A549 (cell line): ENCODE measurements around the gene RRAS2. TPM values are rescaled to one million over a fixed set of nuclear protein-coding genes. Genes with fewer than 3 reads are reported as not detected.

ENCODE experiments used
- ATAC-seq, 2 experiments: fragments of 200-7000 bp in 1 of 2; fragments of >200 bp in 1 of 2; cut with Nextera tagmentation in 1 of 2; cut with Tn5 transposase in 1 of 2; 3 replicates each; pipeline versions ENCODE4 v1.8.0 to v1.9.1; 2018 to 2020; ENCODE audit warnings: mild to moderate bottlenecking in 1 of 2, moderate library complexity in 1 of 2
- CTCF ChIA-PET: fragments of 300-600 bp; sonication (Branson Sonifier 250); formaldehyde crosslinking; extraction: SDS; loops from one replicate; lab custom pipeline; 2021; ENCODE audit warnings: antibody characterized with exemption, inconsistent platforms; lab: Yijun Ruan, JAX
- POLR2A ChIA-PET: fragments of 350-600 bp; formaldehyde crosslinking; extraction: SDS; loops from one replicate; lab custom pipeline; 2021; ENCODE audit warnings: antibody characterized with exemption, inconsistent platforms; lab: Yijun Ruan, JAX
- DNase-seq, 2 experiments: peaks; one replicate each; pipeline versions ENCODE4 v3.0.0 to v3.0.0-alpha.2; 2011 to 2016; ENCODE audit warnings: low read depth in 1 of 2, low spot score in 1 of 2
- FAIRE-seq: peaks from 2 replicates; lab custom pipeline; 2011; peaks lifted over from hg19 to GRCh38; lab: Jason Lieb, UNC
- H3K27ac ChIP-seq, 2 experiments: fragments of >200 bp; sonication (Bioruptor Twin); formaldehyde crosslinking; 3 replicates each; pipeline ENCODE4 v1.5.1; 2016 to 2017
- H3K4me1 ChIP-seq: fragments of >200 bp; sonication (Bioruptor Twin); formaldehyde crosslinking; 3 replicates; pipeline ENCODE4 v1.6.1; 2016
- H3K4me2 ChIP-seq: fragments of >200 bp; sonication (Bioruptor Twin); formaldehyde crosslinking; 3 replicates; pipeline ENCODE4 v1.6.1; 2016
- H3K4me3 ChIP-seq: fragments of >200 bp; sonication (Bioruptor Twin); formaldehyde crosslinking; 3 replicates; pipeline ENCODE4 v1.5.1; 2016
- H3K9me3 ChIP-seq: fragments of >200 bp; sonication (Bioruptor Twin); formaldehyde crosslinking; 3 replicates; pipeline ENCODE4 v1.6.1; 2016
- BHLHE40 ChIP-seq: IDR thresholded peaks from 2 replicates; pipeline ENCODE4 v1.6.1; 2012; ENCODE audit warnings: low read depth, low read length, inconsistent platforms
- CBX2 ChIP-seq: fragments of 200-600 bp; sonication (generic); IDR thresholded peaks from 2 replicates; pipeline ENCODE4 v1.6.1; 2016; ENCODE audit warnings: low read depth, mild to moderate bottlenecking, borderline replicate concordance
- CBX8 ChIP-seq: fragments of 200-600 bp; sonication (generic); IDR thresholded peaks from 2 replicates; pipeline ENCODE4 v1.6.1; 2016
- CEBPB ChIP-seq, 2 experiments: fragments of >200 bp in 1 of 2; sonication (Bioruptor Twin) in 1 of 2; formaldehyde crosslinking in 1 of 2; IDR thresholded peaks; 2 replicates each; pipeline ENCODE4 v1.6.1; 2012 to 2016
- EHF ChIP-seq: fragments of 250-450 bp; sonication (Bioruptor Pico); IDR thresholded peaks from 2 replicates; pipeline ENCODE4 v1.5.0; 2020; ENCODE audit warnings: mild to moderate bottlenecking
- EP300 ChIP-seq, 2 experiments: fragments of >200 bp; sonication (Bioruptor Twin); formaldehyde crosslinking; IDR thresholded peaks; 2 replicates in 1 of 2; 3 replicates in 1 of 2; pipeline ENCODE4 v1.6.1; 2016 to 2017
- FOSB ChIP-seq: fragments of 250-450 bp; sonication (Bioruptor Pico); IDR thresholded peaks from 2 replicates; pipeline ENCODE4 v1.5.0; 2020; ENCODE audit warnings: mild to moderate bottlenecking, moderate library complexity
- FOXS1 ChIP-seq: fragments of 250-450 bp; sonication (Bioruptor Pico); IDR thresholded peaks from 2 replicates; pipeline ENCODE4 v1.5.0; 2020; ENCODE audit warnings: mild to moderate bottlenecking, moderate library complexity
- HOXB5 ChIP-seq: fragments of 250-450 bp; sonication (Bioruptor Pico); IDR thresholded peaks from 2 replicates; pipeline ENCODE4 v1.5.0; 2020; ENCODE audit warnings: mild to moderate bottlenecking, moderate library complexity
- KDM5A ChIP-seq: fragments of 200-600 bp; sonication (generic); IDR thresholded peaks from 2 replicates; pipeline ENCODE4 v1.6.1; 2016; ENCODE audit warnings: antibody characterized with exemption, mild to moderate bottlenecking
- MAFK ChIP-seq: fragments of 450-650 bp; IDR thresholded peaks from 2 replicates; pipeline ENCODE4 v1.6.1; 2014; ENCODE audit not compliant: partially characterized antibody
- POLR2AphosphoS2 ChIP-seq: conservative IDR thresholded peaks from 2 replicates; pipeline ENCODE4 v1.6.1; 2012; ENCODE audit warnings: low read length, improper control_type of control experiment, inconsistent platforms
- RAD21 ChIP-seq, 2 experiments: fragments of >200 bp in 1 of 2; sonication (Bioruptor Twin) in 1 of 2; formaldehyde crosslinking in 1 of 2; IDR thresholded peaks in 1 of 2; conservative IDR thresholded peaks in 1 of 2; 2 replicates in 1 of 2; 3 replicates in 1 of 2; pipeline ENCODE4 v1.6.1; 2012 to 2018; ENCODE audit warnings: inconsistent platforms in 1 of 2
- RCOR1 ChIP-seq: fragments of 150-350 bp; IDR thresholded peaks from 2 replicates; pipeline ENCODE4 v1.6.1; 2014; ENCODE audit warnings: antibody characterized with exemption, low read length, low read depth
- ZFP36 ChIP-seq: fragments of 450-650 bp; IDR thresholded peaks from 2 replicates; pipeline ENCODE4 v1.6.1; 2014; ENCODE audit warnings: borderline replicate concordance; ENCODE audit not compliant: partially characterized antibody
- ZNF302 ChIP-seq: fragments of 250-450 bp; sonication (Bioruptor Pico); IDR thresholded peaks from 2 replicates; pipeline ENCODE4 v1.9.0; 2021; ENCODE audit warnings: inconsistent platforms, mild to moderate bottlenecking, moderate library complexity
- WGBS: methylation state at CpG from one replicate; pipeline ENCODE4 v1.1.6; 2017; ENCODE audit errors: missing lambda C conversion rate; 5-methylcytosine and 5-hydroxymethylcytosine counted together
- polyA plus RNA-seq, 4 experiments: library from polyadenylated mRNA; depleted of rRNA in 3 of 4; stranded (reverse); fragments of >200 nt; fragmentation: RNase III in 1 of 4; extraction: RNeasy Plus Mini Kit Qiagen cat#74134 plus additional on column Dnase treatment in 1 of 4; gene quantifications; 2 replicates in 3 of 4; 3 replicates in 1 of 4; pipeline ENCODE4 v1.2.3, GENCODE V29; 2011 to 2017
- TF ChIP-seq, protein P1 (sequence below): fragments of 250-450 bp; sonication (Bioruptor Pico); IDR thresholded peaks from 2 replicates; pipeline ENCODE4 v1.5.0; 2021; ENCODE audit warnings: mild to moderate bottlenecking, moderate library complexity, borderline replicate concordance
- TF ChIP-seq, protein P2 (sequence below): fragments of >200 bp; sonication (Bioruptor Twin); formaldehyde crosslinking; IDR thresholded peaks from 3 replicates; pipeline ENCODE4 v1.5.1; 2016
- TF ChIP-seq, protein P3 (sequence below): fragments of >200 bp; sonication (Bioruptor Twin); formaldehyde crosslinking; IDR thresholded peaks from 3 replicates; pipeline ENCODE4 v1.6.1; 2016
- TF ChIP-seq, protein P4 (sequence below): IDR thresholded peaks from 2 replicates; pipeline ENCODE4 v1.6.1; 2012

RRAS2 gene
- polyA plus RNA-seq, 2 of the 4 experiments (the other 2 are of a cell fraction), result 37.9 to 48.2 TPM

DNA sequence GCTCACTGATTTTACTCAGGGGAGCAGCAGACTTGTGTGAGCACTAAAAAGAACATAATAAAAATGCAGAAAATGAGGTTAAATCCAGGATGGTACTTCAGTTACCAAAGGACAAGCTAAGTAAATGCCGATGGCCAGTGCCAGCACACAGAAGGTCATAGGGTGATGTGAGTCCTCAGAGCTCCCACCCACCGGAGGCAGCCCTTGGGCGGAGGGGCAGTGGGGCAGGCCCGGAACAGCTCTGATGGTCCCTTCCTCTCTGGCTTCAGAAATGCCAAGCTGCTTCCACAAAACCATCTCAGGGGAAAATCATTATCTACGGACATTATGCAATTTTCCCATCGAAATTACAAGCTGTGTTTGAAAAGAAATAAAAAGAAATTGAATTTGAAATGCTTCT is 124.5 kb downstream of the RRAS2 start:
- ChIA-PET POLR2A (no interaction called here), CTCF (interaction anchor here (1.3 to 1.6 kb wide), 4 partner anchors 8 to 278 kb away, joined by 3 to 5 read pairs (median 4); no protein-coding TSS in a partner anchor)
- Histone ChIP-seq H3K4me2 (no peak overlapping the region), H3K4me3 (no peak overlapping the region), H3K9me3 (no peaks in the 10 kb centered on the region), H3K27ac (no peak overlapping the region), H3K4me1 (no peaks in the 10 kb centered on the region)
- FAIRE-seq (no peak), ATAC-seq (no peak), DNase-seq (no peak)
- WGBS, result 50% methylated on average over 6 of the region's 6 CpGs
- TF ChIP-seq RCOR1 (no peak), POLR2AphosphoS2 (no peak), ZNF302 (CRISPR knock-in tag) (no peak), FOSB (no peak), MAFK (no peak), CEBPB (IDR thresholded peaks at IDR 0.05) (no peak), KDM5A (no peak), BHLHE40 (no peak), ZFP36 (no peak), EP300 (IDR thresholded peaks at IDR 0.05) (no peak), RAD21 (conservative IDR thresholded peaks at IDR 0.05 in 1 of 2, IDR thresholded peaks at IDR 0.05 in 1 of 2) (no peak), HOXB5 (CRISPR knock-in tag) (no peak), FOXS1 (no peak), CBX2 (no peak)
- TF ChIP-seq, protein P1, sequence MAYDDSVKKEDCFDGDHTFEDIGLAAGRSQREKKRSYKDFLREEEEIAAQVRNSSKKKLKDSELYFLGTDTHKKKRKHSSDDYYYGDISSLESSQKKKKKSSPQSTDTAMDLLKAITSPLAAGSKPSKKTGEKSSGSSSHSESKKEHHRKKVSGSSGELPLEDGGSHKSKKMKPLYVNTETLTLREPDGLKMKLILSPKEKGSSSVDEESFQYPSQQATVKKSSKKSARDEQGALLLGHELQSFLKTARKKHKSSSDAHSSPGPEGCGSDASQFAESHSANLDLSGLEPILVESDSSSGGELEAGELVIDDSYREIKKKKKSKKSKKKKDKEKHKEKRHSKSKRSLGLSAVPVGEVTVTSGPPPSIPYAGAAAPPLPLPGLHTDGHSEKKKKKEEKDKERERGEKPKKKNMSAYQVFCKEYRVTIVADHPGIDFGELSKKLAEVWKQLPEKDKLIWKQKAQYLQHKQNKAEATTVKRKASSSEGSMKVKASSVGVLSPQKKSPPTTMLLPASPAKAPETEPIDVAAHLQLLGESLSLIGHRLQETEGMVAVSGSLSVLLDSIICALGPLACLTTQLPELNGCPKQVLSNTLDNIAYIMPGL, result no peak
- TF ChIP-seq, protein P2, sequence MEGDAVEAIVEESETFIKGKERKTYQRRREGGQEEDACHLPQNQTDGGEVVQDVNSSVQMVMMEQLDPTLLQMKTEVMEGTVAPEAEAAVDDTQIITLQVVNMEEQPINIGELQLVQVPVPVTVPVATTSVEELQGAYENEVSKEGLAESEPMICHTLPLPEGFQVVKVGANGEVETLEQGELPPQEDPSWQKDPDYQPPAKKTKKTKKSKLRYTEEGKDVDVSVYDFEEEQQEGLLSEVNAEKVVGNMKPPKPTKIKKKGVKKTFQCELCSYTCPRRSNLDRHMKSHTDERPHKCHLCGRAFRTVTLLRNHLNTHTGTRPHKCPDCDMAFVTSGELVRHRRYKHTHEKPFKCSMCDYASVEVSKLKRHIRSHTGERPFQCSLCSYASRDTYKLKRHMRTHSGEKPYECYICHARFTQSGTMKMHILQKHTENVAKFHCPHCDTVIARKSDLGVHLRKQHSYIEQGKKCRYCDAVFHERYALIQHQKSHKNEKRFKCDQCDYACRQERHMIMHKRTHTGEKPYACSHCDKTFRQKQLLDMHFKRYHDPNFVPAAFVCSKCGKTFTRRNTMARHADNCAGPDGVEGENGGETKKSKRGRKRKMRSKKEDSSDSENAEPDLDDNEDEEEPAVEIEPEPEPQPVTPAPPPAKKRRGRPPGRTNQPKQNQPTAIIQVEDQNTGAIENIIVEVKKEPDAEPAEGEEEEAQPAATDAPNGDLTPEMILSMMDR, result no peak
- TF ChIP-seq, protein P3, sequence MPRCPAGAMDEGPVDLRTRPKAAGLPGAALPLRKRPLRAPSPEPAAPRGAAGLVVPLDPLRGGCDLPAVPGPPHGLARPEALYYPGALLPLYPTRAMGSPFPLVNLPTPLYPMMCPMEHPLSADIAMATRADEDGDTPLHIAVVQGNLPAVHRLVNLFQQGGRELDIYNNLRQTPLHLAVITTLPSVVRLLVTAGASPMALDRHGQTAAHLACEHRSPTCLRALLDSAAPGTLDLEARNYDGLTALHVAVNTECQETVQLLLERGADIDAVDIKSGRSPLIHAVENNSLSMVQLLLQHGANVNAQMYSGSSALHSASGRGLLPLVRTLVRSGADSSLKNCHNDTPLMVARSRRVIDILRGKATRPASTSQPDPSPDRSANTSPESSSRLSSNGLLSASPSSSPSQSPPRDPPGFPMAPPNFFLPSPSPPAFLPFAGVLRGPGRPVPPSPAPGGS, result no peak
- TF ChIP-seq, protein P4, sequence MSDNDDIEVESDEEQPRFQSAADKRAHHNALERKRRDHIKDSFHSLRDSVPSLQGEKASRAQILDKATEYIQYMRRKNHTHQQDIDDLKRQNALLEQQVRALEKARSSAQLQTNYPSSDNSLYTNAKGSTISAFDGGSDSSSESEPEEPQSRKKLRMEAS, result no peak

DNA sequence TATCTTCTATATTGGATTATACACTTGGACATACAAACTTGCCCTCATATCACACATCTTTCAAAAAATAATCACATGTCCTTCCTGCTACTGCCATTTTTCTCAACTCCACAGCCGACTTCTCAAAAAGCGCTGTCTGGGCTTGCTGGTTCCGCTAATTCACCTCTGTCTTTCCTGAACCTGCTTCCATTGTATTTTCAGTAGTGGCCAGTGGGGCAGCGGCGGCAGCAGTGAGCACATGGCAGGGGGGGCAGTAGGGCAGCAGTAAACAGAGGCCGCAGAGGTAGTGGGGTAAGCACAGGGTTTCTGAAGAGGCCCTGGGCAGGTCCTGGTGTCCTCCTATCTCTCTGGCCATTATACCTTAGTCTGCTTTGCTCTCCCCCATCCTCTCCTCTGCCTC is 126.3 kb downstream of the RRAS2 start:
- no peaks in the 10 kb centered on the region for H3K9me3 ChIP-seq
- WGBS, result 25% methylated on average over 6 of the region's 6 CpGs
- no peak overlapping the region for H3K27ac ChIP-seq
- TF ChIP-seq CBX8 (no peak), EHF (no peak), RAD21 (conservative IDR thresholded peaks at IDR 0.05 in 1 of 2, IDR thresholded peaks at IDR 0.05 in 1 of 2) (peak in 1 of 2 experiments; percentile 22; a peak in 1 of 5 replicates)
- TF ChIP-seq, protein P2, result peak; percentile 39
- FAIRE-seq, result no peak
- ChIA-PET CTCF (interaction anchor here (1.0 to 1.7 kb wide), 6 partner anchors 11 to 262 kb away, joined by 3 to 5 read pairs (median 3); no protein-coding TSS in a partner anchor), POLR2A (no interaction called here)
- peak; percentile 55 to 85; a peak in 4 of 6 replicates for ATAC-seq
- no peak overlapping the region for H3K4me2 ChIP-seq
- no peak overlapping the region for H3K4me3 ChIP-seq
- peak; percentile 11 to 41 for DNase-seq
- no peaks in the 10 kb centered on the region for H3K4me1 ChIP-seq
